Endometrial microvascular endothelial cells (primary cell): ENCODE data around the gene DTX1. TPM values are rescaled to one million over a fixed set of nuclear protein-coding genes. Genes with fewer than 3 reads are reported as not detected.

Experiments
- in situ Hi-C: cut with HindIII; loops from 2 replicates; pipeline ENCODE4 v1.10.0; 2017; ENCODE audit warnings: low sequenced_read_pairs, low pct_unique_long_range_greater_than_20kb; ENCODE audit errors: inconsistent ontology term
- total RNA-seq: library from RNA; depleted of rRNA; stranded (reverse); fragments of >200 nt; gene quantifications from one replicate; pipeline ENCODE4 v1.2.3, GENCODE V29; 2015; ENCODE audit errors: inconsistent ontology term

The DTX1 gene
- total RNA-seq, 1 donor from 2014 or later, result not detected

DNA sequence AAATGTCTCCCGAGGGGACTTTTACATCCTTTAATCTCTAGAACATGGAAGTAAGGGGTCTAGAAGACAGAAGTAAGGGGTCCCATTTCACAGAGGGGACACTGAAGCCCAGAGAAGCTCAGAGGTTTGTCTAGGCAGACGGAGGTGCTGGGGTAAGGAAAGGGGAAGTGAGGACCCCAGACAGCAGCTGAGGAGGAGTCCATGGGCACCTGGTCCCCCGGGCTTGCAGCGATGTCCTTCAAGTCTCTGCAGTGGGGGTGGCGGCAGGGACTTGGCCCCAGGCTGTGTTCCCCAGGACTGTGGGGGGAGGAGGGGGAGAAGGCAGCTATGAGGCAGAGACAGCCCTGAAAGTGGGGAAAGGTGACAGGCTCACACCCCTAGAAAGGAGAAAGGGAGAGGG is 30.7 kb downstream of the DTX1 start:
- in situ Hi-C loops, result no loop called here

DNA sequence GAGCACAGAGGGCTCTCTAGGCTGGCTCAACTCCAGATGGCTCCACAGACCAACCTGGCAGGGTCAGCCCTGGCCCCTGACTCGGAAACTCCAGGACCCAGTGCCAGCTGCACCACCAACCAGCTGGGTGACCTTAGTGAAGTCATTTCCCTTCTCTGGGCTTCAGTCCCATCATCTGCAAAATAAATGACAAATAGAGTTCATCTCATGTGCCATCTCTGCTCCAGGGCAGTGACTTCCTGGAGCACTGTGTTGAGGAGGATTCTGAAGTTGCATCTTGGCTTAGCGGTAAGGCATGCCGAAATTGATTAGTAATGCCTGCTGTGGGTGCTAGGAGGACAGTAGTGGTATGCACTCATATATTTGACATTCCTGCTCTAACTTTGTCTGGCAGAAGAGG is 31.5 kb downstream of the DTX1 start:
- in situ Hi-C loops, result no loop called here

DNA sequence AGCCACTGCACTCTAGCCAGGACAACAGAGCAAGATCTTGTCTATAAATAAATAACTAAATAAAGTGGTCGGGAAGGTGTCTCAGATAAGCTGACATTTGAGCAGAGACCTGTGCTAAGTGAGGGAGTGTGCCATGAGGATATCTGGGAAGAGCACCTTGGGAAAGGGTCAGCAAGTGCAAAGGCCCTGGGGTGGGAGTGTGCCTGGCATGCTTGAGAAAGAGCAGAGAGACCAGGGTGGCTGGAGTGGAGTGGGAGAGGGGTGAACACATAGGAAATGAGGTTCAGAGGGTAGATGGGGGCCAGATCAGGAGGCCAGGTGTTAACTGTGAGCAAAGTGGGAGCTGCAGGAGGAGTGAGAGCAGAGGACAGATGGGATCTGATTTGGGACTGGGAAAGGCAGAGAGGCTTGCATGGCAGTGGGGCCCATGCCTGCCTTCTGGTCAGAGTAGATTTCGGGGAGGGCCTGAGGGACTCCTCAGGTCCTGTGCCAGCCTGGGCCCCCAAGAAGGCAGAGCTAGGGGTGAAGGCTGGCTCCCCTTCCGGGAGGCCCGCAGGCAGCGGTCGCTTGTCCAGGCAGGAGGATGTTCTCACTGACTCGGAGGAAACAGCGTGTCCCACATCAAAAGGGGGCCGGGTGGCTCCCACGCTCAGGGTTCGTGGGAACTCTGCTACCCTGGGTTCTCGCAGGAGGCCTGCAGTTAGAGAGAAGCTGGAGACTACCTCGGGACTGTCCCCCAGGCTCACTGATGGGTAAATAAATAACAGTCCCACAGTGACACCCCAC is 32.6 kb downstream of the DTX1 start:
- in situ Hi-C loops, result no loop called here

DNA sequence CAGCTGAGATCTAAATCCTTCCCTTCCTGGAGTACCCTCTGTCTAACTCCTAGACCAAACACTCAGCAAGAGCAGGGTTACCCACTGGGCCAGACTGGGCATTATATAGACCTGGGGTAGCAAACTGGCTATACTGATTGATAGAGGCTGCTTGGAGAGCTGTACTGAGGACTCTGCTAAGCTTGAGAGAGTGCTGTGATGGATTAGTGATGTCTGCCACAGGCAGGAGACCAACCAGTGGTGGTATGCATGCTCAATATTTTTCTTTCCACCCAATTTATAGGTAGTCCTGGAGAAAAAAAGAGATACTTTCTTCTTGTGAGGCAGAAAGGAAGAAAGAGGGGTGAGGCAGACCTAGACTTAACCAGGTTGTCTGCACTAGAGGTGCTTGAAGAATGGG is 33.3 kb downstream of the DTX1 start:
- in situ Hi-C loops, result no loop called here

DNA sequence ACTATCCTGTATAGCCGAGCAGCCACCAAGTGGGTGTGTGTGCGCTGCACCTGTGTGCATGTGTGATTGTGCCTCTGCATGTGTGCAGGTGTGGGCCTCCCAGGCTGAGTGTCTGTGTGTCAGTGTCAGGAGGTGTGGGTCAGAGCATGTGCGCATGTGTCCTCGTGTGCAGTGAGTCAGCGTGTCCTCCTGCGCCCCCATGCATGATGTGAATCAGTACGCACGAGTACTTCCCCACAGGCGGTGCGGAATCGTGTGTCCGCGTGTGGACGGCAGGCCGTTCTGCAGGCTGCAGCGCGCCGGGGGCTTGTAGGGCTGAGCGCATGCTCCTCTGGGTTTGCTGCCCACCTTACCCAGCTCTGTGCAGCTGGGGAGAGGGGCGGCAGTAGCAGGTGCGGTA is 34.2 kb downstream of the DTX1 start:
- in situ Hi-C loops, result no loop called here

DNA sequence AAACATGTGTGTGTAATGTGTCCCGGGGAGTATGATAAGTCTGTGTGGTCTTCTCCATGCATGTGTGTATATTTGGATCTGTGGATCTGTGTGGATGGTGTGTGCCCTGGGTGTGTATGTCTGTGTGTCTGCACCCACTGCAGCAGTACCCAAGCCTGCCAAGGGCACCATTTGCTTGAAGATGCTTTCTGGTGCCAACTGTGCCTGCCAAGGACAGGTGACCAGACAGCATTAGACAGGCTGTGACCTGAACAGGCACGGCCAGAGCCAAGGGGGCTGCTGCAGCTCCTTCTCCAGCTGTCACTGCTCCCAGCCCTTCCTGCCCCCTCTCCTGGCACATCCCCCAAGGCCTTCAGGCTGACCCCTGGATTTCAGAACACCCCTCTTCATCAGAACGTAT is 35.0 kb downstream of the DTX1 start:
- in situ Hi-C loops, result no loop called here

DNA sequence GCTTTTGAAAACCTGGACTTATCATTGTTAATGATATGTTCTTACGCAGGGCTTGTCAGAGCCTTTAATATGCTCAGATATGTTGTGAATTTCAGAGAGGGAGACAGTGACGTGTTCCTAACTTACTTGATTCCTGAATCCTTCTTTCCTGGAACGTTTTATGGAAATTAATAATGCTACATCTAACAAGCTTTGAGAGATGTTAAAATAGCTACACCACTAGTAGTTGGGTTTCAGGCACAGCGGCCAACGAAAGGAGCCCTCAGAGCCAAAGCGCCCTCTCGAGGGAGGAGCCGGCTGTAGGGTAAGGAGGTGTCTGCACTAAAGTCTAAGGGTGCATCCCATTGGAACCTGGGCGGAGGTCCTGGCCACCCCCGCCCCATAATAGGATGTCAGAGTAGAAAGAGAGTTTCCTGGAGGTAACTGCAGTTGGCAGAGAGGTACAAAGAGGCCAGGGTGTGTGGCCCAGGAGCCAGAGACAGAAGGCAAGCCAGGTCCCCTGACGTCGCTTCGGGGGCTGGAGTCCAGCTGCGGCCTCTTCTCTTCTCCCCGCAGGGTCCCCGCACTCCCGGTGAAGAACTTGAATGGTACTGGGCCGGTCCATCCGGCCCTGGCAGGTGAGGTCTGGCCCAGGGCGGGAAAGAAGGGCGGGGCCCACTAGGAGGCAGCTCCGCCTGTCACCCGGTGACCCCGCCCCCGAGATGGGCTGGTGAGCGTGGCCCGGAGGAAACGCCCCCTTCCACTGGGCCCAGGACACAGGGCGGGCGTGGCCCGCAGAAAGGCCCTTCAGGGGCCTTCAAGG is 36.3 kb downstream of the DTX1 start:
- in situ Hi-C loops, result no loop called here

DNA sequence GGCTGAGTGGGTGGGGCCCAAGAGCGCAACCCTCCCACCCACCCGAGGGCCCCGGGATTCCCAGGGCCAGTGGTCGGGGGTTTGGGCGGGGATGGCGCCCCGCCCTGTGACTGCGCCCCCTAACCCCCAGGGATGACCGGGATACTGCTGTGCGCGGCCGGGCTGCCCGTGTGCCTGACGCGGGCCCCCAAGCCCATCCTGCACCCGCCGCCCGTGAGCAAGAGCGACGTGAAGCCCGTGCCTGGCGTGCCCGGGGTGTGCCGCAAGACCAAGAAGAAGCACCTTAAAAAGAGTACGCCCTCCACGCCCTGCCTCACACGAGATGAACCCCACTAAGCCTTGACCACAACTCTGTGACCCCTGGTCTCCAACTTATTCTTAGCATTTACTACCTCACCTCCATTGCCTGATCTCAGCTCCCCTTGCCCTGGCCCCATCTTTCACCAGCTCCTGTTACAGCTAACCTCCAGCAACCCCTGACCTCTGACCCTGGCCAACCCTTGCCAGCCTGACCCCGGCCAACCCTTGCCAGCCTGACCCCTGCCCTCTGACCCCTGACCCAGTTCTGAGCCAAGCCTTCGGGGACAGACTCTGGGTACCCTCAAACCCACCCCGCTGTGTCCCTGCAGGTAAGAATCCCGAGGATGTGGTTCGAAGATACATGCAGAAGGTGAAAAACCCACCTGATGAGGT is 37.0 kb downstream of the DTX1 start:
- in situ Hi-C loops, result no loop called here

DNA sequence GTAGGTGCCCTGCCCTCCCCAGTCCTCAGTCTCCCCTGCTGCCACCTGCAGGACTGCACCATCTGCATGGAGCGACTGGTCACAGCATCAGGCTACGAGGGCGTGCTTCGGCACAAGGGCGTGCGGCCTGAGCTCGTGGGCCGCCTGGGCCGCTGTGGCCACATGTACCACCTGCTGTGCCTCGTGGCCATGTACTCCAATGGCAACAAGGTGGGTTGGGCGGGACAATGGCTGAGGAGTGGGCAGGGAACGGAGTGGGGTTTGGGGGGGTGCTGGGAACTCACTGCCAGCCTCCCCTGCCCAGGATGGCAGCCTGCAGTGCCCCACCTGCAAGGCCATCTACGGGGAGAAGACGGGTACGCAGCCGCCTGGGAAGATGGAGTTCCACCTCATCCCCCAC is 38.2 kb downstream of the DTX1 start:
- in situ Hi-C loops, result no loop called here

DNA sequence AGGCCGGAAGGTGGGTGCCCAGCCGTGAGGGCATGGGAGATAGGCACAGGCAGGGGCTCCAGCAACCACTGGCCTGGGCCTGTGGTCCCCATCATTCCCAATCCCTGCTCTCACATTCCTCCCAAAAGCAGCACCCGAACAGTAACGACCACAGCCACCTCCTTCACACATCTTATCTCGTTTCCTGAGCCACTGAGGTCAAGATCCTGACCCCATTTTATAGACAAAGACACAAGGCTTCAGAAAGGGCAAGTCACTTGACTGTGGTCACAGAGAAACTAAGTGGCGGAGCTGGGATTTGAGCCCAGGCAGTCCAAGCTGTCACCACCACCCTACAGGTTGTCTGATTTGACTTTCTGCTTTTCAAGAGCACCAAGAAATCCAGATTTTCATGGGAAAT is 38.9 kb downstream of the DTX1 start:
- in situ Hi-C loops, result no loop called here

DNA sequence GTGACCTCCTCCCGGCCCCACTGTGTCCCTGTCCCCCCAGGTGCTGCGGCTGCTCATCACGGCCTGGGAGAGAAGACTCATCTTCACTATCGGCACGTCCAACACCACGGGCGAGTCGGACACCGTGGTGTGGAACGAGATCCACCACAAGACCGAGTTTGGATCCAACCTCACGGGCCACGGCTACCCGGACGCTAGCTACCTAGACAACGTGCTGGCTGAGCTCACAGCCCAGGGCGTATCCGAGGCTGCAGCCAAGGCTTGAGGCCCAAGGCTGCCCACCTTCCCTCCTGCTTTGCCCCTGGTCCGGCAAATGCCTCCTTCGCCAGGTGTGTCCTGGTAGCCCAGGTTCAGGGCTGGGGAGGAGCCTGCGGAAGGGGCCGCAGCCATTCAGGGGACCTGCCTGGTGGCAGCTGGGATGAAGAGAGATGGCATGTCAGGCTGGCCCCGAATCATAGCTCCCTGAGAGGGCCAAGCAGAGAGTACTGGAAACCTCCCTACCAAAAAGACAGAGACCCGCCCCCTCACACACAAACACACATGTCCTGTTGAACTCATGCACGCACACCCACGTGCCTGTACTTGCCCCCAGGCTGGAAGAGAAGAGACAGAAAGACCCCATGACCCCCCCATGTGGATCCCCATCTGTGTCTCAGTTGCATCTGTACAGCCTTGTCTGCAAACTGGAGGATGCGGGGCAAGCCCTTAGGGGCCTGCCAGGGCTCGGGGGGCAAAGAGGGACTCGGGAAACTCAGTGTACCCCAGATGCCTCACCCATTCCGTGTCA is 40.3 kb downstream of the DTX1 start:
- in situ Hi-C loops, result no loop called here

DNA sequence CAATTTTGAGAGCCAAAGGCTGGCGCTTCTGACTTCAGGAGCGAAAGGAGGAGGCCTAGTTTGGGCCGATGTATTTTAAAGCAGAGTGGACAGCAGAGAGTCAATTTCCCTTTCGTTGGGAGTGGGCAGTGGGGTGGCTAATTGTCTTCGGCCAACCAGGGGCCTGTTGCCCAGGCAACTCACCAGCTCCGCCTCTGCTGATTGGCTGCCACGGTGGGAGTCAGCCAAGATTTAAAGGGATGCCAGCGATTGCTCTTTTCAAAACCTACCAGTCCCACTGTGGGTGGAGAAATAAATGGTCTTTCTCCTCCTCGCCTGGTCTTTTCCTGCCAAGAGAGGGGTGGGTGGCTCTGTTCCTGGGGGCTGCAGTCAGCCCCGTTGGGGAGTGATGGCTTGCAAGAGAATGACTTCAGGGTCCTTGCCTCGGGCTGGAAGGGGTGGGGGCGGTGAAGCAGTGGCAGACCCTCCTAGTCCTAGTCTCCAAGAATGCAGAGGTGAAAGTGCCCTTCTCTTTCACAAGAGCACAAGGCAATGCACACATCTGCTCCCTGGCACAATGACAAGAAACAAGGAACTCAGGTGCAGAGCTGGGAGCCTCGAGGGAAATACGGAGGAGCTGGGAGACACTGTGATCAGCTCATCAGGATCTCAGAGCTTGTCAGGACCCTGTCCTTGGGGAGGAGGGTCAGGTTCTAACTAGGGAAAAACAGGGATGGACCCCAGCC is 41.3 kb downstream of the DTX1 start:
- in situ Hi-C loops, result no loop called here

DNA sequence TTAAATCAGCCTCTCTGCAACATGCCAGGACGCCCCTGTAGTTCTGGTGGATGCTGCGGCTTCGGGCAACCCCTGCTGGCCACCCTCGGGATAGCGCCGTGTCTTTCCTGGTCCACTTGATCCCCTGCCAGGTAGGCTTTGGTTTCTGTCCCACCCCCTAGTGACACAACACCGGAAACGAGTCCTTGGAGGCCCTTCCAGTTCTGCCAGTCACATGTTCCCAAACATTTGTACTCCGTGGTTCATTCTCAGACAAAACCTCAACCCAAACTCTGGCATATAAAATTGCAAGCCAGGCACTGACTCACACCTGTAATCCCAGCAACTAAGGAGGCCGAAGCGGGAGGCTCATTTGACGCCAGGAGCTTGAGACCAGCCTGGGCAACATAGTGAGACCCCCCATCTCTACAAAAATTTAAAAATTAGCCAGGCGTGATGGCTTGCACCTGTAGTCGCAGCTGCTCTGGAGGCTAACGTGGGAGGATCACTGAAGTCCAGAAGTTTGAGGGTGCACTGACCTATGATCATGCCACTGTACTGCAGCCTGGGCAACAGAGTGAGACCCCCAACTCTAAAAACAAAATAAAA is 42.0 kb downstream of the DTX1 start:
- in situ Hi-C loops, result no loop called here

DNA sequence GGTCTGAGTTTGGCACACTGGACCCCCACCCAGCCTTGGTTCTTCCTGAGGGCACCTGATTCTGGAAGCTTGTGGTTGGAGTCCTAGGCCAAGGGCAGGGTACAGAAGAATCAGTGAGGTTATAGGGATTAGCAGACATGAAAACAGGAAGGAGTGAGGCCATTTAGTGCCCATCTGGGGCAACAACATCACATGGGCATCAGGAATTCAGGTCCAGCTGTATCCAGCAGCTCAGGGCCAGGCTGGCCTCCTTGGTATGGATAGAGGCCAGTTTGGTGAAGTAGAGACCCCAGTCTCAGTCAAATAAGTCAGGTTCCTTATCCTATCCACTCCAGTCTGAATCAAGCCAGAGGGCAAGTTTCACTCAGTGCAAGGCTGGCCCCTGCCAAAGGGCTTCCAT is 42.8 kb downstream of the DTX1 start:
- in situ Hi-C loops, result no loop called here

DNA sequence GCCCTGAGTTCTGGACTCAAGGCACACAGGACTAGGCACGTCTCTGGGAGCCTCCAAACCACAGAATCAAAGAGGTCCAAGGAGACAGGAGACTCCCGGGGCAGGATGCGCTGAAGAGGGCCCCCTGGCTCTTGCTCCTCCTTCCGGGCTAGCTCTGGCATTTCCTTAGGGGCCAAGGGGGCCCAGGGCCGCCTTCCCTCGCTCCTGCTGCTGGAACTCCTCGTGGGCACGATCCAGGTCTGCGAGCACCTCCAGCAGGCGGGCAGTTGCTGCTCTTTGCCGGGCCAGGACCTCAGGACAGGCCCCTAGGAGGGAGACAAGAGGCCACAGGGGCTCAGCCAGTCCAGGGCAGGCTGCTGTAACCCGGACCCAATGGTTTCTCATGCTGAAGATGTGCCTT is 43.2 kb downstream of the DTX1 start:
- in situ Hi-C loops, result no loop called here

DNA sequence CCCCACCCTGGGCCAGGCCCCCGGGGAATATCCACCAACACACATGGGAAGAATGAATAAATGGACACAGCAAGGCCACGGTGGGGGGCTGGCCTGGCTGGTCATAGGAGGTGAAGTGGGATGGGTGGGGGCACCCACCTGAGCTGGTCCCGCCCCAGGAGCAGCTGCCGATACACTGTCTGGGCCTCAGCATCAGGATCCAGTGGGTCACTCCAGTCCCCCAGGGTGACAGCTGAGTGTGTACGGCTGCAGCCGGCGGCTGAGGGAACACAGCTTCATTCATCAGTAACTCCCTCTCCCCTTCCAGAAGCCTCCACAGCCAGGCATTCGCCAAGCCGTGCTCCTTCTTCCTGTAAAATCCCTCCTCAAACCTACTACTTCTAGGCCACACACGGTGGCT is 45.2 kb downstream of the DTX1 start:
- in situ Hi-C loops, result no loop called here

DNA sequence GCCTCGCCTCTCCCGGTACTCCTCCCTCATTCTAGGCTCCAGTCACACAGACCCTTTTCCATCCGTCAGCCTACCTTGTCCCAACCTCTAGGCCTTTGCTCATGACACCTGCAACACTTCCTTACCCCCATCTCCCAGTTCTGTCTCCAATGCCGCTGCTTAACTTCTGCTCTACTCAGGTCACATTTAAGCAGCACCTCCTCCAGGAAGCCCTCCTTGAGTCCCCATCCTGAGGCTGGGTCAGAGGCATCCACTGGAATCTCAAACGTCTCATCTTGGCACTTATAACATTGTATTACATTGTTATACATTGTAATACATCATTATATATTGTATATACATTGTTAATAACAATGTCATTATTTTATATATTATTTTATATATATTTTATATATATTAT is 46.3 kb downstream of the DTX1 start:
- in situ Hi-C loops, result no loop called here

DNA sequence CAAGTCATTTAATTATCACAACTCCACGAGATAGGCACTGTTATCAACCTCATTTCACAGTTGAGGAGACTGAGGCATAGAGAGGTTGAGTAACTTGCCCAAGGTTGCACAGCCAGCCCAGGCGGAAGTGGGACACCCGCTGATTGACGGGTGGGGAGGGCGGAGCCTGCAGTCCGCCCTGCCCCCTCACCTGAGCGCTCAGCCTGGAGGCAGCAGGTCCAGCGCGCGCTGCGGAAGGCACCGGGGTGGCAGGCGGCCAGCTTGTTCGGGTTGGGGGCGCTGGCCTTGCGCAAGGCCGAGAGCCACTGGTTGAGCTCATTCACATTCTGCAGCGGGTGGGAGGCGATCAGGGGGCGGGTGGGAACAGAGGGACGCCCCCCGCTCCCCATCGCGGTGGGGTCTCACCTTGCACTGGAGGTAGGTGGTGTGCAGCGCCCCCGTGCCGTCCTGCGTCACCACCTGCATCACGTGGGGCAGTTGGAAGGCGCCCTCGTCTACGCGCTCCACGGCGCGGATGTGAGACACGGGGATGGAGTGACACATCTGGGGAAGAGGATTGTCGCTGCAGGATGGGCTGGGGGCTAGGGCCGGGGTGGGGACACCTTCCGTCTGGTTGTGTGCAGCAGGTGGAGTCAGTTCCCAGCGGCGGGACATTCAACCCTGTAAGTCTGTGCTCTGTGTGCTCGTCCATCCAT is 47.4 kb downstream of the DTX1 start:
- in situ Hi-C loops, result no loop called here
